NCI-H345 (cell line): ENCODE results near the gene ARHGAP15.
A peak's percentile ranks its signal among the peaks of the same experiment; 100 is the strongest.

ENCODE experiments used
- DNase-seq: peaks from one replicate; lab custom pipeline; 2025; lab: John Stamatoyannopoulos, UW

The ARHGAP15 gene

DNA sequence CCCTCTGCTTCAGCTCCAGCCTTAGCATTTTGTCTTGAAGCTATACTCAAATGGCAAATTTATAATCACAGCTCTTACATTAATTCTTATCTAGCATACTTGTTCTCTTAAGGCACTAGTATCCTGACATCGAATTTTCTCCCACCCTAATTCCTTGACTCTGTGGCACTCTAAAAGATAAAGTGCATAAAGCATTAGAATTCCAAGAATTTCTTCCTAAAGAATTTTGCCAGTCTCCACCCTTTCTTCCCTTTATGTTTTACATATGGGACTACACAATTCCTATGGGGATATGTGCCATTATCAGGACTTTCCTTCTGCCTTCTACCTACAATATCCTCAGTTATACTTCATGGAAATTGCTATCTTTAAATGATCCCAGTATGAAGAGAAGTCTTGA lies 560.3 kb downstream of the ARHGAP15 start:
- DNase-seq: no peak

DNA sequence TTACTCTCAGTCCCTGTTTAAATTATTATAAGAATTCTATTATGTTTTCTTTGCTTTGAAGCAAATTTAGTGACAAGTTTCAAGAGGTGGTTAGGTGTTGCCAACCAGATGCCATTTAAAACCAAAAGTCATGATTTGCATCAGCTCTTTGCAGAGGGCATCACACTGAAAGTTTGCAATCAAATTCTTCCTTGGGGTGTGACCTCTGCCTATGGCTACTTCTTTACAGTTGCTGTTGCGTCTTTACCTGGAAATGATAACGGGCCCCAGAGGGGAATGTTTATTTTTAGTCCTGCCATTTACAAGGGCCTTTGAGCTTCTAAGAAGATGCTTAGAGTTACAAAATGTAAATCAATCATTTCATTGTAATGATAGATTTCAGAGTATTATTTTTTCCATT lies 561.0 kb downstream of the ARHGAP15 start:
- no peak for DNase-seq

DNA sequence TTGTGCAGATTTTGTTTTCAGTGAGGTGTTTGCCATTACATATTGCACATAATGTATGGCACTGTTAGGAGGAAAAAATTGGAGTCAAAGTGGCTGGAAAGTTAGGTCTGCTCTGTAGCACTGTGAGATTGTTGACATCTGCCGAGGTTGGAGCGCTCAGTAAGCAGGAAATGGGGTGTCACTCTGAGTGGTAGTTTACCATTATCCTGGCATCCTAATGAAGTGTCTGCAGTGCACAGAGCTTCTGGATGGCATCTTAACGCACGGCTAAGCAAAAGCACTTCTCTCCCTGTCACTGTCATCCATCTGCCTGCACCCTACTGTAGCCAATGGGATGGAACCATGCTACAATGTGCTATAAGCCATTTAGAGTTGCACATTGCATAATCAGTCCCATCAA lies 561.9 kb downstream of the ARHGAP15 start:
- peak; percentile 78 for DNase-seq

DNA sequence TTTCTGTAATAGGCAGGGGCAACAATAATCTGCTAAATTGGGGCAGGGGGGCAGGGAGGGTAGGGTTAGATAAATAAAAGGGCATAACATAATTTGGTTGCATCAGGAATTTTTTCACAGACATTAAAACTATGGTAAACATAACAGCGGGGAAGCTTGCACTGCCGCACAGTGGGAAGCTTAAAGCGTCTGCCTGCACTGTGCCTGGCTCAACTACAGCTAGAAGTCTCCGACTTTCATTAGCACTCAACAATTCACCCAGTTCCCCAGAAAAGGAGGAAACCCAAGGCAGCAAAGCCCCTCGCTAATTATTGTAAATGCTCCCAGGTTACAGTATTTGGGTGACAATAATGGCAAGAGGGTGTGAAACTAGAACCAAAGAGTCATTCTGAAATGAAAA lies 562.9 kb downstream of the ARHGAP15 start:
- DNase-seq: peak; percentile 43

DNA sequence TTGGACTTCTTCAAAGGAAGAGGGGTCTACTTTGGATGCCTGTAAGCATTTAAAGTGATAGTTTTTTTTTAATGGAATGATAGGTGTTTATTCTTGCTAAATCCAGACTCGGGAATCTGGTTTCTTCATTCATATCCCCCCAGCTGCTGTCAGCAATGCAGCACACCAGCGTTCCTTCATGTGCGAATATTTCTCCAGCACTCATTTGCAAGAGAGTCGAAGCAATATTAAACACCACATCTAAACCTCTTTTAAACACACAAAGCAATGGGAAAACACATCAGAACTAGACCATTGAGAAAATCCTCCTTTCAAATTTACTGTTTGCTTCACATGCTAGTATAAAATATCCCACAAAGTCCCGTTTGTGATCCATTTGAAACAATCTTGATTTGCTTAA lies 563.7 kb downstream of the ARHGAP15 start:
- no peak for DNase-seq

DNA sequence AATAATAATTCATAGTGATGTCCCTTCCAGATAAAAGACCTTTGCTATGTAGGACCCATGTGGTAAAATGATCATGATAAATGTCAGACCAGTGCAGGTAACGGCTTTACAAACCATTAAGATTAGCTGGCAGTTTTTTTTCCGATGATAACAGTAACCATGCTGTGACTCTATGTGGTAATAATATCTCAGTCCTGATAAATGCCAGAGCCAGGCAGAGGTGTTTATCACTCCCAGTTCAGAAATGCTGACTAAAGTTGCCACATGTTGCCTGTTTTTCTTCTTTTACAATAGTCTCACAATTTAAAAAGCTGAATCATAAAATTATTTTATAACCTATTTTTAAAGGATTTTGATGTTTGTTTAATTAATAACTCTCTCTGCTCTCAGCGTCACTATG lies 565.1 kb downstream of the ARHGAP15 start:
- DNase-seq: no peak

DNA sequence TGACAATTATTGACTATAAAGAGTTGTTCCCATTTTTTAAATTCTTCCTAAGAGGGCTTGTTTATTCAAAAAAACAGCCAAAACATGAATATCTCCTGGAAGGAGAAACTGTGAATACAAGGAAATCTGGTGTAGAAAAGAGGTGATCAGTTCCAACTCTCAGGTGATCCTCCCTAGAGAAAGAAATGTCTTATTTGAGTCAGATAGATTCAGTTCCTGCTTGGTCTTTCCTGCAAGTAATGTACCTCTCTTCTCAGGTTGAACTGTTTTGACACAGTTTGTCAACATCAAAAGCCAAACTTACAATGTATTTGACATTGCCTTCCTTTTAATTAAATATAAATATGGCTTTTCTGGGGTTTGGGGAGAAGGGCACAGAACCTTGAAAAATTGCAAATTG lies 567.4 kb downstream of the ARHGAP15 start:
- DNase-seq: no peak

DNA sequence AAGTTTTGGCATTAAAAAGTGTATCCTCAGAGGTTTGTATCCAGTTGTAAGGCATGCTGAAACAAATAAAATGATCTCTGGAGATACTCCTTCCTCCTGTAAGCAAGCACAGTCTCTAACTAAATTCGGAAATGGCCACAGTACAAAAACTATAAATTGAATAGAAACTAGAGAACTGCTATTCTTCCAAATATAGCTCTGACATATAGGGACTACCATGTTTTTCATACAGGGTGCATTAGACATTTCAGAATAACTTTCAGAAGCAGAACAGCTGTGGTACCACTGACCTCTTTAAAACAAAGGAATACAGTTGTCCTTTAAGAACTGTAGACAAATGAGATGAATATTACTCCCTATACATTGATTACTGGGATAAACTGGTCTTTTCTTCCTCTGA lies 568.5 kb downstream of the ARHGAP15 start:
- no peak for DNase-seq

DNA sequence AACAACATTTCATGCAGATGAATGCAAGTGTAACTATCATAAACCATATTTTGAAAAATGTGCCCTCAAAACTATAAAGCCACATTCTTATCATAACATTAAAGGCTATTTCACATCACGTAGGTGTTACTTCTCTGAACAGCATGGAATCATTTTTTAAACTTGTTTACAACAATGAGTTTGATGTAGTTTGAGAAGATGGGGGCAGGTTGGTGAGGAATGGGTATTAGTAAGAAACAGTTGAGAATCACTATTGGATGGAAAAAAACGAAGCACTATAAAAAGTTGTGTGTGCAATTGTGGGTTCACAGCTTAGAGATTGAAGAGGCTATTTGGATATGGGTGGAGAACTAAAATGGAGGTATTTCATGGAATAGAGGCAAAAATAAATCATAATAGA lies 569.1 kb downstream of the ARHGAP15 start:
- DNase-seq: no peak

DNA sequence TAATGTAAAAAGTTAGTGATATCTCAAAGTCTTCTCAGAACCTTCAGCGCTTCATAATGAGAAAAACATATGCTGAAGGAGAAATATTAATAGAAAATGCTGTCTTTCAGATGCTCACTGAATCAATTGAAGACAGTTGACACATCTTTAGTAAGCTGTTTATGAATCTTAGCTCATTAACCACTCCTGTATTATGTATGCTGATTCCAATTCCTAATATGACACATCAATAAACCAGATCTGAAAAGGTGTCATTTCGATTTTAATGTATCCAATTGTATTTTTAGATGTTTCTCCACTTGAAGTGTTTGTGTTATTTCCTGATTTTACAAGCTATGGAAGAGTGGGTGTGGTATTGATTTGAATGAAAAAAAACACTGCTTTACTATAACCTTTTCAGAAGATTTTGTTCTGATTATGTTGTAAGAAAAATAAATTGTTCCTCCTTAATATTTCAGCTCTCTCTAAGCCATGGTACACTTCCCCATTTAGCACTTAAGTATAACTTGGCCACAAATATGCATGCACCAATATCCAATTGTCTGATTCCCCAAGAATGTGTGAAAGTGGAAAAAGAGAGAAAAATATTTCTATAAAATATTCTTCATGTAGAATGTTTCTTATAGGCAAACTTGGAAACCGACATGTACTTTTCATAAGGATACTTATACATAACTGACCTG lies 569.8 kb downstream of the ARHGAP15 start:
- DNase-seq: no peak

DNA sequence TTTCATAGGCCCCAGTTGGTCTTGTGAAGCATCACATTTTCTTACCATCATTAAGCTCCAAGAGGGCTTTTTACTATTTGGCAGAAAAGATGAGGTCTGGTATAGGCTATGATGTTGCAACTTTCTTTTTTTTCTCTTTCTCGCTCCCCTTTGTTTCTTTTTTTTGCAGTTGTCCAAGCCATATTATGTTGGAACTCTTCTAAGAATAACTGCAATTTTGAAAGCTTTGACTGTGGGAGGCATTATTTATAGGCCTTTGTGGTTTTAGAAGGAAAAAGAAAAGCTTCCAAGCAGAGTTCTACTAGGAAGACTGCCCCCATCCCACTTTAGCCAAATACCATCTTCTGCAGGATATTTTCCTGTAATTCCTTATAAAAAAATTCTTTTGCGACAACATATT lies 571.6 kb downstream of the ARHGAP15 start:
- DNase-seq: no peak

DNA sequence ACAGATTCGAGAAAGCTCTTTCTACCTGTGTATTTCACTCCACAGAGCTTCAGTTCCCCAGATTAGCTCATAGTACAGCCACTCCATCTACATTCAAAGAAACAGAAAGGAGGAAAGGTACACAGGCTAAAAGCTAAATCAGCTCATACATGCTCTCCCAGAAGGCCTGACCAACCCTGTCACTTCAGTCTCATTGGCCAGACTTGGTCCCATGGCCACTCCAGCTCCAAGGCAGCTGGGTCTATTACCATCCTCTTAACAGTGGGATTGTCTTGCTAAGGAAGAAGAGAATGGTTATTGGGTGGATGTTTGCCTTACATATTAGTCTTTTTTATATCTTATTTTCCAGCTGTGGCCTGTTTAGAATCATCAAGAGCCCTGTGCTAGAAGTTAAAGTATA lies 572.6 kb downstream of the ARHGAP15 start:
- DNase-seq: no peak

DNA sequence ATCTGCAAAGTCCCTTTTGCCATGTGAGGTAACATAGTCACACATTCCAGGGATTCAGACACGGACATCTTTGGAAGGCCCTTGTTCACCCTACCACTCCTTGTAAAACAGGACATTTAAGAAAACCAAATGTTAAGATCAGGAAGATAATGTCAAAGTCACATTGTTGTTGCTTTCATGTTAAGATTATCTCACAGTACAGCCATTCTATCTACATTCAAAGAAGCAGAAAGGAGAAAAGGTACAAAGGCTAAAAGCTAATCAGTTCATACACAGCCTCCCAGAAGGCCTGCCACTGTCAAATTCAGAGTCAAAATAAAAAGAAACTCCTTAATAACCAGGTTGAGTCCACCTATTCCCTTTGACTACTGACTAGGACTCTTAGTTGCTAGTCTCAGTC lies 573.7 kb downstream of the ARHGAP15 start:
- DNase-seq: no peak

DNA sequence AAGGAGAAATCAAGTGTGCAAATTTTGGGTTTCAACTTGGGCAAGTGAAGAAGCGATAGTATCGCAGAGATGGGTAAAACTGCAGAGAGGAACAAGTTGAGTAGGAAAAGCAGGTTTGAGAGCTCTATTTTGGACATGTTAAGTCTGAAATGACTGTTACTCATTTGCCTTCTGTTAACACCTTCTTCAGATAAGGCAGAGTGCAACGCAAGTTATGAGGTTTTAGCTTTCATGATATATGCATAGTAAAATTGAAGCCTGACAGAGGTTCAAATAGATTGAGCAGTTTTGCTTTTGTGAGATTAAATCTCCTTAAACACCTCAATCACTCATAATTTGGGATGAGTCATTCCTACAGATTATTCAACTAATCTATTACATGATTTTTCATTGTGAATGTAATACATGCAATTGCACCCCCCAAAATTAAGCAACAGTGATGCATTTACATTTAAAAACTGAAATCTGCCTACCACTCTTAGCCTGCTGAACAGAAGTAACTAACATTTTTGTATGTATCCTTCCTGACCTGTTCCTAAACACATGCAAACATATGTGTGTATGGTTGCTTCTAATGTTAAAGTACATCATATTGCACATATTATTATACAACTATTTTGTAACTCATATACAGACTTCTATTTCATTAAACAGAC lies 575.4 kb downstream of the ARHGAP15 start:
- DNase-seq: no peak

DNA sequence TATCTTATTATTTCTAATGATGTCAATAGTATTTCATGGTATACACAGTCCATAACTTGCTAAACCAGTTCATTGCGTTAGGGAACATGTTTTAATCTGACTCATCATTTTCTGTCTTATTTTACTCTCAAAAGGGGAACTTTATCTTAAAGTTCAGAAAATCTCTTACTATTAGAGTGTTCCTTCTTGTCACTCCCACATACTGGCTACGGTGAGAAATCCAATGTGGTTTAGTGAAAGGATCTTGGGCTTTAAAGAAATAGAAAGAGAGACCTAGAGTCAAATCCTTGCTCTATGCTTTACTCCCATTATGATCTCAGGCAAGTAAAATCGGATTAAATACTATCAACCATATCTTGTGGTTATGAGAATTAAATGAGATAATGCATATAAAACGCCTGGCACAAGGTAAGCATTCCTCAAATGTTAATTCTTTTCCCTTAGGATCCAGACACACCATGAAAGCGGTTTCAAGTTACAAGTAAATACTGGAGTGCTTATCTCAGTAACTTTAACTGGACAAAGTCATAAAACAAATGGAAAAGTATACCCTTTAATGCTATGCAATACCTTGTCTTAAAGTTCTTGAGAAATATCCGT lies 576.0 kb downstream of the ARHGAP15 start:
- DNase-seq: no peak

DNA sequence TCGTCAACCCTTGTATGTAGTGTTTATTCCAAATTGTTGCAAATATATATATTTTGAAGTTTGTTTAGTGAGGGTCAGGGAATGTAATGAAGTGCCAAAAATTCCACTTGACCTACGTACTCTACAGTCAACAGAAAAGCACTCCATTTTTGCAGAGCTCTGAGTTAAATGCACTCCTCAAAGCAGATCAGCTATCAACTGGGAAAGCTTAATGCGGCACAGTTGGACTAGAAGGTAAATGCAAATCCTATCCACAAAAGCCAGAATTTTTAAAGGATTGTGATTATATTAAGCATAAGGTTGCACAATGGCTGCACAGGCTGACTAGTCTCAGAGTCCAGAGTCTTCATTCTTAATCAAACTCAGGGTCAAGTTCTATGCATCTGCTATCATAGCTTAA lies 577.1 kb downstream of the ARHGAP15 start:
- DNase-seq: no peak

DNA sequence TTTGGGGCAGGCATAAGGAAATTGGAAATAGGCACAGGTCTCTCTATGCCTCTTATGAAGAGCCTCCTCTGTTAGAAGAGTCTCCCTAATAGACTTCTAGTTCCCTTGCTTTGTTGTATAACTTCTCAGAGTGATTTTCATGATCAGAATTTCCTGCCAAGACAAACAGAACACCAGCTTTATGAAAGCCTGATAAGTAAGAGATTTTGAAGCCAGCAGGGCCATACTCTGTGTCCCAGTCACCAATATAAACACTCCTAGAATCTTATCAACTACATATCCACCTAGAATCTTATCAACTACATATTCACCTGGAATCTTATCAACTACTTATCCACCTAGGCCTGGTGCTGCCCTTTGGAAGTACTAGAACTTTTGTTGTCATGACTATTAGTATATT lies 579.5 kb downstream of the ARHGAP15 start:
- DNase-seq: no peak

DNA sequence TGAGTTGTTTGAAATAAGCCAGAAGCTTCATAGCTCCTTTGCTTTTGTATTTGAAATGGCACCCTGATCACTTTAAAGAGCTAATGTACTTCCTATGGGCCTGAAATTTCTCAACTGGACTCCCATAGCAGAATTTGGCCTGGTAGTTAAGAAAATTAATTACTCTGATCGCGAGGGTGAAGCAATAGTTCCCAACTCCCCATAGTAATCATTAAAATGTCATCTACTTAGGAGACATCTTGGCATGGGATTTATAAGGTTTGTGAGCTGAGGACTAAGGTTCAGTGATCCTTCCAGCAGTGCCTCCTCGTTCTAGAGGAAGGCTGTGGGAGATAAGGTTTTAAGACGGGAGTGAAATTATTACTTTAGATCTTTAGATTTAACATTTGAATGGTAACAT lies 581.0 kb downstream of the ARHGAP15 start:
- DNase-seq: no peak

DNA sequence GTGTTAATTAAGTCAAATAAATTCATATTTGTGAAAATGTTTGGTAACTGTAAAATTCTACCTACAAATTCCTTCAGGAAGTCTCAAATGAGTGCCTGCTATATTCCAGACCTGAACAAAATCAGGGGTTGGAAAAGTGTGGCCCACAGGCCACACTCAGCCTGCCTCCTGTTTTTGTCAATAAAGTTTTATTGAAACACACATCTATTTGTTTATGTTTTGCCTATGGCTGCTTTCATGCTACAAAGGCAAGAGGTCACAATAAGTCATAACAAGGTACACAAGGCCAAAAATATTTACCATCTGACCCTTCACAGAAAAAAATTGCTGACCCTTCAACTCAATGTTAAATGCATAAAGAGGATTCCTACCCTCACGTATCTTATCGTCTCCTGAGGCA lies 581.7 kb downstream of the ARHGAP15 start:
- no peak for DNase-seq

DNA sequence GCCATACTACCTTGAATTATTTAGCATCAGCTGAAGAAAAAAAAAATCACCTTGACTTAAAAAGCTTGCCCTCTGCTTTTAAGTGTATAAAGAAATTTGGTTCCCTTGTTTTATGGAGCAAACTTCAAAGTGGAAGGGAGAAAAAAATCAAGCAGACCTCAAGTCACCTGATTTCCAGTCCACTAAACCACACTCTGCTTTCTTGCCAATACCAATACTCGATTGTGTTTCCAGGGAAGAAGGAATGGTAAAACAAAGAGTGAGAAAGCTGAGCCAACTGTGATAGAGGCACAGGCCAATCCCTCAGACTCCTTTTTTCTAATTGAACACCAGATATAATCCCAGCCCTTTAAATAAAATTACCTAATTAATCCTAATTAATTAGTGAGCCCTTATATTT lies 587.3 kb downstream of the ARHGAP15 start:
- no peak for DNase-seq

DNA sequence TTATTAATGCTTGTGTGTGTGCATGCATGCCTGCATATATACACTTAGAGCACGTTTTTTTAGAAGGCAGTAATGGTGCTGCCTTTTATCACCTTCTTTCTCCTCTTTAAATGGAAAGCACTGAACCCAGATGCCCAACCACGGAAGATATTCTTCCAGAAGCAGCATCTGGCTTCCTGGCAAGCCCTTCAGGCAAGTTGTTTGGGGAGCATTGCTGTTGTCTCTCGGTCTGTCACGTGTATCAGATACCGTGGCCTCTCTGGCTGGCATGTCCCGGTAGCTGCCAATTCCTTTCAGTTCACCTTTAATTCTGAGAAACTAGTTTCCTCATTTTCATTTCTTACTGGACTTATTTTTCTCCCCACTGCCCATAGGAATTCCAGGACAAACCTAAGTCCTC lies 587.8 kb downstream of the ARHGAP15 start:
- DNase-seq: no peak

DNA sequence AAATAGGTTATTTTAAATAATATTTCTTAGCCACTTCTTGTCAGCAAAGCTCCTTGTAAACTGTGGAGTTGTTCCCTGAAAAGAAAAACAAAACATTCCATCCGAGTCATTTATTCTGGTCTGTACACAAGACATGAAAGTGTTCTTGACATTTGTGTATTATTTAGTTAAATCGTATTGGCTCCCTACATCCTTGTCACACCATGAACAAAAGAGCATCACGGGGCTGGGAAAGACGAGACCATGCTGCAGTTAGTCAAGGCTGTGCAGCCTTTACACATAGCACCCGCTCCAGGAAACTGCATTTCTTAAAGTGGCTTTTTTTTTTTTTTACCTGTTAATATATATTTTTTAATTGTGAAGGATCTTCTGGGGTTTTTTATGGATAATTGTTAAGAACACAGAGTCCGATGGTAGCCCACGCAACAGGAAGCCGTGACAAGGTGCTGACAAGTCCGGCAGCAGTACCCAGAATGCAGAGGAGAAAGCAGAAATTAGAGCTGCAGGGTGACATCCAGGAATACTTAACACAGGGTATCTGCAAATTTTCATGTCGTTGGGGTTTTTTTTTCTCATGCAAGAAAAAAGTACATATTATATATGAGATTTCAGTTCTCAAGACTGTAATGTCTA lies 588.4 kb downstream of the ARHGAP15 start:
- no peak for DNase-seq

DNA sequence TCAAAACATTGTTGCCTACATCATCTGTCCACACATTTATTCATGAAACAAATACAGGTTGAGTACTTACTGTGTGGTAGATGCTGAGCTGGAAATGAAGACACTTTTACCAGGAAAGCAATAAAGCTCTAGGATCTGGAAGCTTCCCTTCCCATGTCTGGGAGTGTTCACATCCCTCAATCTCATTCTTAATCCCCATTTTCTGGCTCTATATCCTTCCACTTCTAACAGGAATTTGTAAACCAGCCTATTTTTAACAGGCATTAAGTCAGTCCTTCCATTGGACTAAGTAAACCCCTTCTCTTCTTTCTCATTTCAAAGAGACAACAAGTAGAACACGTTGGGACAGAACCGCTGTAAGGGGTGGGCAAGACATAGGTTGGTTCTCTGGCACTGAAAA lies 589.5 kb downstream of the ARHGAP15 start:
- DNase-seq: no peak
